ENCODE measurements around the gene FHIP1B.

The FHIP1B gene

DNA sequence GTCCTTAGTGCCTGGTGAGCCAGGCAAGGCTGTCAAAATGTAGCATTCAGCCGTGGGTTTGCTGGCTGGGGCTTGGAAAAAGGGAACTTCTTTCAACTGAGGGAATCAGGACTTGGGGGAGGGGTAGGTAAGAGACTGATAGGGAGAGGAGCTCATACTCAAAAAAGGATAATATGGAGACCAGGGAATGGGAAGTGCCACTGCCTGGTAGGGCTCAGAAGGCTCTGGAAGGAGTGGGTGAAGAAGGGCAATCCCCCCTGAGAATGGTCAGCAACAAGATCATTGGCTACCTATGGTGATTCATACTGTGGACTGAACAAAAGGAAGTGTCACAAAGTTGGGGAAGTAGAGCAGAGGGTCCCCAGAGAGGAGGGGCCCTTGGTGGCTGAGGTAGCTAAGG is 6.3 kb upstream of the FHIP1B start:
- in situ Hi-C loops (cut with HindIII; ENCODE audit: low sequenced_read_pairs) = no loop called here

GRCh38 chr11:6240139-6240538 is 5.7 kb upstream of the FHIP1B start:
- in situ Hi-C loops (cut with HindIII; ENCODE audit: low sequenced_read_pairs) = no loop called here

- in situ Hi-C loops (cut with HindIII; ENCODE audit: low sequenced_read_pairs) = no loop called here
Measured at GRCh38 chr11:6238902-6239301, 4.5 kb upstream of the FHIP1B start, which contains the start of gene CNGA4. Gene CNGA4, plus strand, starts transcription at chr11:6239089. Its CDS starts 118 bp downstream, at chr11:6239207.

DNA sequence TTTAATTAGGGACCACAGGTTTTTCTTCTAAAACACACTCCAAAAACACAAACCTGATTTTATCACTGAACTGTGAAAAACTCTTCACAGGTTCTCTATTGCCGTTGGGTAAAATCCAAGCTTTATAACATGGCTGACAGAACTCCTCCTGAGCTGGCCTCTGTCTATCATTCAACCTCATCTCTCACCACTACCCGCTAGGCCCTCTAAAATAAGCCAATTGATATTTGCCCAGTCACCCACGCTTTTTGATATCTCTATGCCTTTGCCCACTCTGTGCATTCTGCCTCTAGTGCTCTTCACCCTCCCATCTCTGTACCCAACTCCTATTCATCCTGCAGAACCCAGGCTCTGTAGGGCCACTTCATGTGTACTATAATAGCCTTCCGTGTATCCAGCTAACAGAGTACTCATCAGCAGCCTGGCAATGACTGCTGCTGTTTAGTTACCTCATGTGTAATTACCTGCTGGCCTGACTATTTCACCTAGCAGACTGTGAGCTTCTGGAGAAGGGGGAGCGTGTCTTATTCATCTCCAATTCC is 3.4 kb upstream of the FHIP1B start:
- in situ Hi-C loops (cut with HindIII; ENCODE audit: low sequenced_read_pairs) = no loop called here

- in situ Hi-C loops (cut with HindIII; ENCODE audit: low sequenced_read_pairs) = no loop called here
Measured at GRCh38 chr11:6237266-6237665, 2.8 kb upstream of the FHIP1B start.

- in situ Hi-C loops (cut with HindIII; ENCODE audit: low sequenced_read_pairs) = no loop called here
Measured at GRCh38 chr11:6233984-6234386, 451 bp downstream of the FHIP1B start.

DNA sequence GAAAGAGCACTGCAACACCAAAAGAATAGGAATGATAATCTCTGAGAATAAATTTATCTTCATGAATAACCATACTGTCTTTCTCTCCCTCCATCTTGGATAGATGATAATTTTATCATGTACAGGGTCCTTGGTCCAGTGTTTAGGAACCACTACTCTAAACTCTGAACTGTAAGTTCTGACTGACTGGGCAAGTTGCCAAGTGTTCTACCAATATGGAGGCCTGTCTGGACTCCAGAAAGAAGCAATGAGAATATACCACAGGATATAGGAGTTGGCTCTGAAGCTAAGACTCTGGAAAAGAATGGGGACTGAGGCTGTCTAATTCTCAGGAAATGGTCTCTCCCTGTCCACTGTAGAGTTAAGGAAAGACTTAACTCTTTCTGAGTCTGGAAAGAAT is 1.5 kb downstream of the FHIP1B start:
- in situ Hi-C loops (cut with HindIII; ENCODE audit: low sequenced_read_pairs) = no loop called here

DNA sequence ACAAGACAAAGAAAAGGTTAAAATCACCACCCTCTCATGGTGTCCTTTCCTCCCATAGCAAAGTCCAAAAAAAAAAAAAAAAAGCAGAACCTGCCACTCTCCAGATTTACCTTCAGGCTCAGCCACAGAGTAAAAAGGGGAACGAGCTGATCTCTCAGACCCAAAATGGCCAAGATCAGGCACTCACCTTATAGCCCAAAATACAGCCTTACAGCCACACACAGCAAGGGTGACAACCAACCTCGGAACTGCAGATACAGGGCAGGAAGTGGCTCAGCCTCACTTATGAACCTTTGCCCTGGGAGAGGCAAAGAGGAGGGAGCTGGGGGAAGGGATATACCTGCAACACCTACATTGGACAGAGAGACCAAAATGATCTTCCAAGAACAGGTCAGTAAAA is 4.5 kb downstream of the FHIP1B start:
- in situ Hi-C loops (cut with HindIII; ENCODE audit: low sequenced_read_pairs) = no loop called here

GRCh38 chr11:6228520-6228919 is 5.9 kb downstream of the FHIP1B start:
- in situ Hi-C loops (cut with HindIII; ENCODE audit: low sequenced_read_pairs) = no loop called here

- in situ Hi-C loops (cut with HindIII; ENCODE audit: low sequenced_read_pairs) = no loop called here
Measured at GRCh38 chr11:6225896-6226295, 8.5 kb downstream of the FHIP1B start.

GRCh38 chr11:6225024-6225423 is 9.4 kb downstream of the FHIP1B start:
- in situ Hi-C loops (cut with HindIII; ENCODE audit: low sequenced_read_pairs) = no loop called here

GRCh38 chr11:6224421-6224820 is 10.0 kb downstream of the FHIP1B start:
- in situ Hi-C loops (cut with HindIII; ENCODE audit: low sequenced_read_pairs) = no loop called here

- in situ Hi-C loops (cut with HindIII; ENCODE audit: low sequenced_read_pairs) = no loop called here
Measured at GRCh38 chr11:6223854-6224253, 10.6 kb downstream of the FHIP1B start.

- in situ Hi-C loops (cut with HindIII; ENCODE audit: low sequenced_read_pairs) = no loop called here
Measured at GRCh38 chr11:6219359-6219758, 15.1 kb downstream of the FHIP1B start.

- in situ Hi-C loops (cut with HindIII; ENCODE audit: low sequenced_read_pairs) = no loop called here
Measured at GRCh38 chr11:6217722-6218121, 16.7 kb downstream of the FHIP1B start.

DNA sequence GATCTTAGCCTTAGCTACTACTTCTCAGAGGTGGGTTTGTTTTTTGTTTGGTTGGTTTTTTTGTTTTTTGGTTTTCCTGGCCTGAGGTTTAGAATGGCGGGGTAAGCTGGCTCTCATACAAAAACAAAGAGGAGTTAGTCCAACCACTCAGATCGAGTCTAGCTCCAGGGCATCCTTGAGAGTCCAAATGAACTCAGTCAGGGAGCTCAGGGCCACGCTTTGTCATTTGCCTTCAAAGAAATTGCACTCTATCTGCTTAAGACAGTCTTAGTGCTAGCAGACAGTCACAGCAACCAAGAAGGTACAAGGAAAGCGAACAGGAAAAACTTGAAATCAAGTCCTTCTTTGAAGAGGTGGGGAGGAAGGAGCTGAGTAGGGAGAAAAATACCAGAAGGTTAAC is 17.9 kb downstream of the FHIP1B start:
- in situ Hi-C loops (cut with HindIII; ENCODE audit: low sequenced_read_pairs) = no loop called here

- in situ Hi-C loops (cut with HindIII; ENCODE audit: low sequenced_read_pairs) = no loop called here
Measured at GRCh38 chr11:6214530-6214929, 19.9 kb downstream of the FHIP1B start.

GRCh38 chr11:6210274-6210955 is 24.0 kb downstream of the FHIP1B start:
- in situ Hi-C loops (cut with HindIII; ENCODE audit: low sequenced_read_pairs) = no loop called here

DNA sequence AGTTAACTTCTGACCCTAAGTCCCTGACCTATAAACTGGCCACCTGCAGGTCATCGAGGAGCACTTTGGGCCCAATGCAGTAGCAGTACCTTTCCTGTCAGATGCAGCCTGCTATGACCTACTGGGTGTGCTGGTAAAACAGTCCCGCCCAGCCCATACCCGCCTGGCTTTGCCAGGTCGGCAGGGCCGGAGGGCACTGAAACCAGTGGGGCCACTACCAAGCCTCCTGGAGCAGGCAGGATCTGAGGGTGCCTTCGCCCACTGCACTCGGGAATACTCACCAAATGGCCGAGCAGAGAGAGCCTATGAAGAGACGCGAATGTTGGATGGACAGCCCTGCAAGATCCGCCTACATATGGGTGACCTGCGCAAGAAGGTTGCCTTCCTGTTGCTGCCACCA is 24.6 kb downstream of the FHIP1B start:
- in situ Hi-C loops (cut with HindIII; ENCODE audit: low sequenced_read_pairs) = no loop called here

GRCh38 chr11:6206456-6207180 is 27.8 kb downstream of the FHIP1B start:
- in situ Hi-C loops (cut with HindIII; ENCODE audit: low sequenced_read_pairs) = no loop called here

GRCh38 chr11:6205366-6205765 is 29.1 kb downstream of the FHIP1B start, which contains the start of gene C11orf42:
Gene C11orf42, plus strand, starts transcription at chr11:6205557. Its CDS starts 59 bp downstream, at chr11:6205616.
- in situ Hi-C loops (cut with HindIII; ENCODE audit: low sequenced_read_pairs) = no loop called here

DNA sequence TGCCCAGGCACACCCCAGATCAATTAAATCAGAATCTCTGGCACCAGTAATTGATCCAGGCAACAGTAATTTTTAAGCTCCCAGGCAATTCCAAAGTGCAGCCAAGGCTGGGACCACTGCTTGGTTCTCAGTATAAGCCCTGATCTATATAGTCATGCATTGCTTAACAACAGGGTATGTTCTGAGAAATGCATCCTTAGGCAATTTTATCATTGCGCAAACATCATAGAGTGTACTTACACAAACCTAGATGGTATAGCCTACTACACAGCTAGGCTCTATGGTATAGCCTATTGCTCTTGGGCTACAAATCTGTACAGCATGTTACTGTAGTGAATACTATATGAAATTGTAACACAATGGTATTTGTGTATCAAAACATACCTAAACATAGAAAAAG is 29.7 kb downstream of the FHIP1B start:
- in situ Hi-C loops (cut with HindIII; ENCODE audit: low sequenced_read_pairs) = no loop called here
